ENCODE results near the gene PTCH1. TPM values are rescaled to one million over a fixed set of nuclear protein-coding genes. Genes with fewer than 3 reads are reported as not detected.

The PTCH1 gene
- total and polyA plus RNA-seq, 10 of the 15 experiments (the other 5 are each of a cell fraction or from before 2014, with no cell fraction given): 0.16 to 6.1 (median 2.6) TPM

- ATAC-seq (no peak; the same call in 2 of the 3 replicates), FAIRE-seq (no peak), DNase-seq (ENCODE audit: low read depth, low spot score) (no peak)
- no peak overlapping the region for H3K27ac ChIP-seq (ENCODE audit: control insufficient read depth, insufficient read depth)
- H3K9ac ChIP-seq (ENCODE audit: control insufficient read depth, insufficient read depth, low read length): no peak overlapping the region
- H3K79me2 ChIP-seq (ENCODE audit: control insufficient read depth, insufficient read depth, low read length): no peaks in the 10 kb centered on the region
- TF ChIP-seq BCL11A (IDR thresholded peaks at IDR 0.05; ENCODE audit: low read depth, low read length) (no peak), JUNB (IDR thresholded peaks at IDR 0.05) (no peak), ATF7 (IDR thresholded peaks at IDR 0.05; ENCODE audit: low read depth) (no peak), KDM1A (IDR thresholded peaks at IDR 0.05; ENCODE audit: borderline replicate concordance) (no peak), USF1 (IDR thresholded peaks at IDR 0.05; ENCODE audit: borderline replicate concordance, extremely low read length, insufficient read depth, low read depth, low read length) (no peak), ETV6 (conservative IDR thresholded peaks at IDR 0.05 in 1 of 2, IDR thresholded peaks at IDR 0.05 in 1 of 2; ENCODE audit: borderline replicate concordance in 1 of 2, low read depth in 1 of 2) (no peak)
- no peak overlapping the region for H2AFZ ChIP-seq (ENCODE audit: control insufficient read depth, low read depth, low read length)
- H3K4me1 ChIP-seq (ENCODE audit: control insufficient read depth, insufficient read depth, low read length): no peaks in the 10 kb centered on the region
- in situ Hi-C loops (cut with MboI) (no loop called here), intact Hi-C loops (cut with micrococcal nuclease; ENCODE audit: unreplicated experiment) (no loop called here)
- H3K4me3 ChIP-seq: no peak overlapping the region
- no peak overlapping the region for H3K4me2 ChIP-seq (ENCODE audit: control insufficient read depth, insufficient read depth)
- SMC1A ChIA-PET (ENCODE audit: uncharacterized antibody, unreplicated experiment): no interaction called here
- CTCF ChIA-PET: interaction anchor here (0.6 kb wide), 1 partner anchor 396 kb away, joined by 3 read pairs; no protein-coding TSS in a partner anchor
- BruUV-seq (replicated peaks): no TSS peak
- no peaks in the 10 kb centered on the region for H3K36me3 ChIP-seq (ENCODE audit: control insufficient read depth in 2 of 2, insufficient read depth in 2 of 2, low read length in 1 of 2)
- POLR2A ChIA-PET: no interaction called here
- RAD21 ChIA-PET (ENCODE audit: unreplicated experiment): no interaction called here
- no peaks in the 10 kb centered on the region for H4K20me1 ChIP-seq (ENCODE audit: control insufficient read depth, insufficient read depth)
- 47% methylated on average over 33 of the region's 43 CpGs for WGBS (ENCODE audit: insufficient coverage, insufficient replicate concordance, low lambda C conversion rate, missing lambda C conversion rate)
- no peaks in the 10 kb centered on the region for H3K9me3 ChIP-seq (replicated peaks; ENCODE audit: control insufficient read depth, insufficient read depth, low read length)
- H3K27me3 ChIP-seq (replicated peaks in 1 of 2; ENCODE audit: control insufficient read depth in 2 of 2, insufficient read depth in 2 of 2, low read length in 1 of 2): no peaks in the 10 kb centered on the region; a peak in 1 of 4 replicates
Measured at GRCh38 chr9:95552814-95553546, 36.2 kb upstream of the PTCH1 start.

All from GM12878 (cell line).